ENCODE data around the gene GEMIN2.

DNA sequence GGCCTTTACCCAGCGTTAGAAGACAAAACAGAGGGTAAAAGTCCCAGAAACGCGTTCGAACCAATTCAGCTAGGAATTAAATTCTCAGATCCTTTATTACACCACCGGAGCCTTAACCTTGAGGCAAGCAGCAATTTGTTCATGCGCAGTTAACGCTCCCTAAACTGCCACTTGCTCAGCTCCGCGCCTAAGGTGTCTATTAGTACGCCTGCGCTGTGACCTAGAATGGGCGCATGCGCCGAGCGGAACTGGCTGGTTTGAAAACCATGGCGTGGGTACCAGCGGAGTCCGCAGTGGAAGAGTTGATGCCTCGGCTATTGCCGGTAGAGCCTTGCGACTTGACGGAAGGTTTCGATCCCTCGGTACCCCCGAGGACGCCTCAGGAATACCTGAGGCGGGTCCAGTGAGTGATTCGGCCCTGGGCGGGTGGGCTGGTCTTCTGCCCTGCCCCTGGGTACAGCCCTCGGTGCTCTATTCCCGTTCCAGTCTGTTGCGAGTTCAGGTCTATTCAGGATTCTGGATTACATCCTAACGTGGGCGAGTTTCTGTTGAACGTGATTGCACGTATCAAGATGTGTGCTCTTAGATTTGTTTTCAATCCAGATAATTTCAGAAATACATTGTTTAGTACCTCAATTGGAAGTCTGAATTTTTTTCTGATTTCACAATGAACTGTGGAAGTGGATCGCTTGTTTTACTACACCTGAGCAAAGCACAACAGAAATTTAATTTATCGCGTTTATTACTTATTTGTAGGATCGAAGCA, at the start of gene GEMIN2:
- TF ChIP-seq POLR2AphosphoS5 (IDR thresholded peaks at IDR 0.05) (peak; percentile 49), POLR2A (IDR thresholded peaks at IDR 0.05) (peak in 1 of 2 donors; percentile 32), EP300 (IDR thresholded peaks at IDR 0.05) (no peak)
- TF ChIP-seq, protein P1, sequence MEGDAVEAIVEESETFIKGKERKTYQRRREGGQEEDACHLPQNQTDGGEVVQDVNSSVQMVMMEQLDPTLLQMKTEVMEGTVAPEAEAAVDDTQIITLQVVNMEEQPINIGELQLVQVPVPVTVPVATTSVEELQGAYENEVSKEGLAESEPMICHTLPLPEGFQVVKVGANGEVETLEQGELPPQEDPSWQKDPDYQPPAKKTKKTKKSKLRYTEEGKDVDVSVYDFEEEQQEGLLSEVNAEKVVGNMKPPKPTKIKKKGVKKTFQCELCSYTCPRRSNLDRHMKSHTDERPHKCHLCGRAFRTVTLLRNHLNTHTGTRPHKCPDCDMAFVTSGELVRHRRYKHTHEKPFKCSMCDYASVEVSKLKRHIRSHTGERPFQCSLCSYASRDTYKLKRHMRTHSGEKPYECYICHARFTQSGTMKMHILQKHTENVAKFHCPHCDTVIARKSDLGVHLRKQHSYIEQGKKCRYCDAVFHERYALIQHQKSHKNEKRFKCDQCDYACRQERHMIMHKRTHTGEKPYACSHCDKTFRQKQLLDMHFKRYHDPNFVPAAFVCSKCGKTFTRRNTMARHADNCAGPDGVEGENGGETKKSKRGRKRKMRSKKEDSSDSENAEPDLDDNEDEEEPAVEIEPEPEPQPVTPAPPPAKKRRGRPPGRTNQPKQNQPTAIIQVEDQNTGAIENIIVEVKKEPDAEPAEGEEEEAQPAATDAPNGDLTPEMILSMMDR (IDR thresholded peaks at IDR 0.05): no peak

Data from gastroesophageal sphincter (tissue), 3 donors.